Keratinocyte (primary cell): Measurements from ENCODE around the gene DCP1B.

Experiments used
- EZH2 ChIP-seq: IDR thresholded peaks from one replicate; pipeline ENCODE4 v1.6.1; 2012; ENCODE audit warnings: inconsistent platforms, mild to moderate bottlenecking, low read length, moderate library complexity
- TF ChIP-seq, protein P1 (sequence below), 3 experiments: IDR thresholded peaks in 1 of 3; conservative IDR thresholded peaks in 1 of 3; optimal IDR thresholded peaks in 1 of 3; 2 replicates in 2 of 3; 3 replicates in 1 of 3; pipeline versions ENCODE3 to v1.5.1; 2011; ENCODE audit warnings: low read length in 3 of 3, mild to moderate bottlenecking in 3 of 3, moderate library complexity in 2 of 3, control low read depth in 1 of 3, inconsistent platforms in 1 of 3; ENCODE audit not compliant: insufficient read depth in 2 of 3; ENCODE audit errors: extremely low read depth in 1 of 3

GRCh38 chr12:1922985-1923384 is 81.3 kb downstream of the DCP1B start:
- TF ChIP-seq, protein P1, sequence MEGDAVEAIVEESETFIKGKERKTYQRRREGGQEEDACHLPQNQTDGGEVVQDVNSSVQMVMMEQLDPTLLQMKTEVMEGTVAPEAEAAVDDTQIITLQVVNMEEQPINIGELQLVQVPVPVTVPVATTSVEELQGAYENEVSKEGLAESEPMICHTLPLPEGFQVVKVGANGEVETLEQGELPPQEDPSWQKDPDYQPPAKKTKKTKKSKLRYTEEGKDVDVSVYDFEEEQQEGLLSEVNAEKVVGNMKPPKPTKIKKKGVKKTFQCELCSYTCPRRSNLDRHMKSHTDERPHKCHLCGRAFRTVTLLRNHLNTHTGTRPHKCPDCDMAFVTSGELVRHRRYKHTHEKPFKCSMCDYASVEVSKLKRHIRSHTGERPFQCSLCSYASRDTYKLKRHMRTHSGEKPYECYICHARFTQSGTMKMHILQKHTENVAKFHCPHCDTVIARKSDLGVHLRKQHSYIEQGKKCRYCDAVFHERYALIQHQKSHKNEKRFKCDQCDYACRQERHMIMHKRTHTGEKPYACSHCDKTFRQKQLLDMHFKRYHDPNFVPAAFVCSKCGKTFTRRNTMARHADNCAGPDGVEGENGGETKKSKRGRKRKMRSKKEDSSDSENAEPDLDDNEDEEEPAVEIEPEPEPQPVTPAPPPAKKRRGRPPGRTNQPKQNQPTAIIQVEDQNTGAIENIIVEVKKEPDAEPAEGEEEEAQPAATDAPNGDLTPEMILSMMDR (optimal IDR thresholded peaks at IDR 0.05 in 1 of 3, IDR thresholded peaks at IDR 0.05 in 1 of 3, conservative IDR thresholded peaks at IDR 0.05 in 1 of 3; ENCODE audit: extremely low read depth in 1 of 3, insufficient read depth in 2 of 3, low read length in 3 of 3) = no peak
- TF ChIP-seq EZH2 = no peak
